Panc1 (cell line): ENCODE results near the gene FGD2. TPM values are rescaled to one million over a fixed set of nuclear protein-coding genes. Genes with fewer than 3 reads are reported as not detected.

Experiments
- ATAC-seq: fragments of 200-7000 bp; cut with Tn5 transposase; 2 replicates; pipeline ENCODE4 v1.9.1; 2020; ENCODE audit warnings: mild to moderate bottlenecking, moderate library complexity
- BruUV-seq: library from RNA; stranded (reverse); fragments of 400-500 nt; replicated peaks from 2 replicates; lab custom pipeline; 2021; lab: Mats Ljungman, UMichigan
- CTCF ChIA-PET: fragments of 300-600 bp; sonication (Branson Sonifier 250); formaldehyde crosslinking; loops from one replicate; lab custom pipeline; 2022; ENCODE audit warnings: antibody characterized with exemption; lab: Charles Lee
- POLR2A ChIA-PET: fragments of 300-600 bp; sonication (Branson Sonifier 250); formaldehyde crosslinking; loops from one replicate; lab custom pipeline; 2022; ENCODE audit warnings: antibody characterized with exemption; lab: Charles Lee
- DNase-seq: peaks from one replicate; pipeline ENCODE4 v3.0.0-alpha.2; 2010; ENCODE audit warnings: low read depth, low spot score
- H3K27ac ChIP-seq: 2 replicates; pipeline ENCODE4 v1.5.1; 2011; ENCODE audit warnings: mild to moderate bottlenecking, low read length, inconsistent platforms
- H3K27me3 ChIP-seq: fragments of 200-500 bp; sonication (Bioruptor generic); 2 replicates; pipeline ENCODE4 v1.6.0; 2014; ENCODE audit warnings: low read length, inconsistent platforms; ENCODE audit not compliant: control insufficient read depth, insufficient read depth
- H3K36me3 ChIP-seq: fragments of 200-500 bp; sonication (Bioruptor generic); 2 replicates; pipeline ENCODE4 v1.5.1; 2014; ENCODE audit warnings: inconsistent platforms, mild to moderate bottlenecking, low read length, moderate library complexity; ENCODE audit not compliant: control insufficient read depth, insufficient read depth
- H3K4me1 ChIP-seq: 2 replicates; pipeline ENCODE4 v1.5.1; 2011; ENCODE audit warnings: inconsistent platforms, mild to moderate bottlenecking, low read length, moderate library complexity; ENCODE audit not compliant: control insufficient read depth, insufficient read depth
- H3K4me3 ChIP-seq, 2 experiments: 2 replicates each; pipeline ENCODE4 v1.5.1; 2011 to 2012; ENCODE audit warnings: low read depth in 2 of 2, low read length in 2 of 2, mild to moderate bottlenecking in 2 of 2, inconsistent platforms in 1 of 2, moderate library complexity in 1 of 2
- H3K9me3 ChIP-seq: fragments of 200-500 bp; sonication (Bioruptor generic); 2 replicates; pipeline ENCODE4 v1.5.1; 2014; ENCODE audit warnings: low read depth, mild to moderate bottlenecking, inconsistent platforms, low read length, moderate library complexity; ENCODE audit not compliant: control insufficient read depth, insufficient read depth
- CTCF ChIP-seq: fragments of 450-650 bp; IDR thresholded peaks from 2 replicates; pipeline ENCODE4 v1.5.1; 2017; ENCODE audit warnings: mild to moderate bottlenecking
- POLR2AphosphoS5 ChIP-seq: IDR thresholded peaks from 2 replicates; pipeline ENCODE4 v1.6.1; 2012; ENCODE audit warnings: mild to moderate bottlenecking, low read depth, low read length, moderate library complexity
- REST ChIP-seq, 2 experiments: IDR thresholded peaks; 2 replicates each; pipeline ENCODE4 v1.6.1; 2011 to 2012; ENCODE audit warnings: low read depth in 2 of 2, control low read depth in 1 of 2, low read length in 1 of 2, mild to moderate bottlenecking in 1 of 2, moderate library complexity in 1 of 2; ENCODE audit not compliant: insufficient read depth in 1 of 2
- SIN3A ChIP-seq: IDR thresholded peaks from 2 replicates; pipeline ENCODE4 v1.6.1; 2012; ENCODE audit warnings: low read depth, mild to moderate bottlenecking, low read length, moderate library complexity, borderline replicate concordance; ENCODE audit not compliant: insufficient read depth
- TCF7L2 ChIP-seq: IDR thresholded peaks from 2 replicates; pipeline ENCODE4 v1.6.1; 2011; ENCODE audit warnings: mild to moderate bottlenecking, low read depth, low read length, inconsistent platforms
- in situ Hi-C: cut with HindIII; loops from 2 replicates; pipeline ENCODE4 v1.10.0; 2016; ENCODE audit warnings: low sequenced_read_pairs, low pct_unique_long_range_greater_than_20kb
- intact Hi-C: fragments of 100-400 bp; cut with micrococcal nuclease; formaldehyde crosslinking; loops from one replicate; pipeline ENCODE4 v1.10.0; 2022; ENCODE audit not compliant: unreplicated experiment
- total RNA-seq: library from RNA; stranded (reverse); gene quantifications from one replicate; pipeline ENCODE4 v1.2.1, GENCODE V29; 2021; ENCODE audit not compliant: unreplicated experiment

Gene FGD2
- total RNA-seq, 1 experiment from 2014 or later: 0.10 TPM

GRCh38 chr6:37077191-37077904 is 71.9 kb downstream of the FGD2 start:
- Histone ChIP-seq H3K4me1 (no peaks in the 10 kb centered on the region), H3K4me3 (no peak overlapping the region), H3K27ac (no peak overlapping the region; the same call in 1 of the 2 replicates), H3K9me3 (0 out of 2 replicates have a peak, but pooled peaks cover 7% of the 10 kb centered on the region), H3K36me3 (no peaks in the 10 kb centered on the region), H3K27me3 (no peaks in the 10 kb centered on the region)
- no TSS peak for BruUV-seq
- ATAC-seq (peak; percentile 36), DNase-seq (no peak)
- in situ Hi-C loops (no loop called here), intact Hi-C loops (no loop called here)
- no peak for TF ChIP-seq REST (IDR thresholded peaks at IDR 0.05; ENCODE audit: insufficient read depth in 1 of 2, low read depth in 2 of 2, low read length in 1 of 2)
- TF ChIP-seq SIN3A: no peak
- TF ChIP-seq CTCF: no peak
- no peak for TF ChIP-seq POLR2AphosphoS5
- no peak for TF ChIP-seq TCF7L2
- POLR2A ChIA-PET: interaction anchor here (0.6 kb wide), 1 partner anchor 54 kb away, joined by 7 read pairs; no protein-coding TSS in a partner anchor
- CTCF ChIA-PET: no interaction called here

- no peak overlapping the region for H3K4me3 ChIP-seq
- H3K4me1 ChIP-seq: no peaks in the 10 kb centered on the region
- in situ Hi-C loops: no loop called here
- H3K36me3 ChIP-seq: no peaks in the 10 kb centered on the region
- H3K27ac ChIP-seq: no peak overlapping the region
- BruUV-seq: no TSS peak
- ATAC-seq (peak; percentile 52), DNase-seq (no peak)
- TF ChIP-seq TCF7L2 (no peak), SIN3A (no peak), REST (IDR thresholded peaks at IDR 0.05; ENCODE audit: insufficient read depth in 1 of 2, low read depth in 2 of 2, low read length in 1 of 2) (no peak), POLR2AphosphoS5 (no peak), CTCF (no peak)
- ChIA-PET CTCF (no interaction called here), POLR2A (no interaction called here)
- intact Hi-C loops: no loop called here
- 0 out of 2 replicates have a peak, but pooled peaks cover 7% of the 10 kb centered on the region for H3K9me3 ChIP-seq
- H3K27me3 ChIP-seq: no peaks in the 10 kb centered on the region
These were observed 72.4 kb downstream of the FGD2 start for GRCh38 chr6:37077905-37078296.
